Renal cortical epithelial cell (primary cell): ENCODE data around the gene SSBP1. TPM values are rescaled to one million over a fixed set of nuclear protein-coding genes. Genes with fewer than 3 reads are reported as not detected.
"Not testable (repeated sequence)": the region's sequence is repeated elsewhere in the genome, so short reads cannot be mapped to it uniquely, and the experiment has no call there.

ENCODE experiments used
- DNase-seq: peaks from one replicate; pipeline ENCODE4 v3.0.0-alpha.2; 2011; ENCODE audit warnings: low read depth
- total RNA-seq: library from RNA; depleted of rRNA; stranded (reverse); fragments of >200 nt; gene quantifications from 2 replicates; pipeline ENCODE4 v1.2.3, GENCODE V29; 2014

SSBP1 gene, protein sequence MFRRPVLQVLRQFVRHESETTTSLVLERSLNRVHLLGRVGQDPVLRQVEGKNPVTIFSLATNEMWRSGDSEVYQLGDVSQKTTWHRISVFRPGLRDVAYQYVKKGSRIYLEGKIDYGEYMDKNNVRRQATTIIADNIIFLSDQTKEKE
- 150 and 257 TPM in 2 replicates for total RNA-seq

DNA sequence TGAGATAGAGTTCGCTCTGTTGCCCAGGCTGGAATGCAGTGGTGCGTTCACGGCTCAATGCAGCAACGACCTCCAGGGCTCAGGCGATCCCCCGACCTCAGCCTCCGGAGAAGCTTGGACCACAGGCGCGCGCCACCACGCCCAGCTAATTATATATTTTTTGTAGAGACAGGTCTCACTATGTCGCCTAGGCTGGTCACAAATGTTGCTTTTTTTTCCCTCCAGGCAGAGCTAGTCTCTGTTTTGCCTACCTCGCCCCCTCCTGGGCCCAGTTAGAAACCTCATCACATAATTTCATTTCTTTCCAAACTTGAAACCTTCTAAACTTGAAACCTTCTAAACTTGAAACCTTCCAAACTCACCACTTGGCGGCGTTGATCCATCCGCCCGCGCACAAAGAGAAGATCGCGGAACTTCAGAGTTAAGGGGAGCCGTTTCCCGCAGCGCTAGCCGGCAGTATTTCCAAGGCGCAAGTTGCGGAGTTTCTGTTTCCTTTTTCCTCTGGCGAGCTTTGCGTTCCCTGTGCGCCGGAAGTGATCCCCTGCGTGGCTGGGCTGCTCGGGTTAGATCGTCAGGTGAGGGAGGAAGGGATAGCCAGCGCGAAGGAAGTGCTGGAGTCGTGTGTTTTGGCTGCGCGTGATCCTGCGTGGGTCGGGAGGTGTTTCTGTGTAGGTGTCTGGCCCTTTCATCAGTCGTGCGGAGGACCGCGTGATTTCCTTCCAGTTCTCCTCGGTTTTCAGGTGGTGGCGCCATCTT, at the start of gene SSBP1:
Gene SSBP1 (plus strand): TSS at position 523 of the 756 bp plus-strand sequence. CDS start 809 bp downstream, outside the sequence.
- DNase-seq = peak; percentile 90

DNA sequence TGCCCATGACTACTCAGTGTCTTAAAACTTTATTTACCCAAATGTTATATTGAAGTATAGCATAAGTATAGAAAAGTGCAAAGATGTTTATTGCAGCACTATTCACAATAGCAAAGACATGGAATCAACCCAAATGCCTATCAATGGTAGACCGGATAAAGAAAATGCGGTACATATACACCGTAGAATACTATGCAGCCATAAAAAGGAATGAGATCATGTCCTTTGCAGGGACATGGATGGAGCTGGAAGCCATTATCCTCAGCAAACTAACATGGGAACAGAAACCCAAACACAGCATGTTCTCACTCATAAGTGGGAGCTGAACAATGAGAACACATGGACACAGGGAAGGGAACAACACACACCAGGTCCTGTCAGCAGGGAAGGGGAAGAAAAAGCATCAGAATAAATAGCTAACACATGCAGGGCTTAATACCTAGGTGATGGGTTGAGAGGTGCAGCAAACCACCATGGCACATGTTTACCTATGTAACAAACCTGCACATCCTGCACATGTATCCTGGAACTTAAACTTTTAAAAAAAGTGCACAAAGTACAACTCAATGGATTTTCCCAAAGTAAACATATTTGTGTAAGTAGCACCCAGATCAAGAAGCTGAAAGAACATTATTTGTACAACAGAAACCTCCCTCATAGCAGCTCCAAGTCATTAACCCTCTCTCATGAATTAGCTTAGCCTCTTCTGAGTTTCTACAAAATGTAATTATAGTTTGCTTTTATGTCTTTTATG, 48.9 kb upstream of the SSBP1 start:
- not testable (repeated sequence) for DNase-seq

DNA sequence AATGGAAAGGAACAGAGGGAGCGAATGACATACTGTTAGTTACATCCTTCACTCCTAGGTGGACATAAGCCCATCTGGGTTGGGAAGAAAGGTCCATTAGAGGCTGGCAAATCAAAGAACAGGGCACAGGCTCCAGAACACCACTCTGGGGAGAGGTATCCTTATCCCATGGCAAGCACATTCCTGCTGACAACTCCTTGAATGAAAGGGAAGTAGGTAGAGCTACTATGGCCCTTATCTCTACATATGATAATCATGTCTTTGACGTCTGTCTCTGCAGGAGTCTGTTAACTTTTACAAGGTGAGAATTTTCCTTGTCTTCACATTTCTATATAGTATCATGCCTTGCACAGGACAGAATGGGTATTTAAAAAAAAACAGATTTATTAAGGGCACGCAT, 46.6 kb upstream of the SSBP1 start:
- no peak for DNase-seq

DNA sequence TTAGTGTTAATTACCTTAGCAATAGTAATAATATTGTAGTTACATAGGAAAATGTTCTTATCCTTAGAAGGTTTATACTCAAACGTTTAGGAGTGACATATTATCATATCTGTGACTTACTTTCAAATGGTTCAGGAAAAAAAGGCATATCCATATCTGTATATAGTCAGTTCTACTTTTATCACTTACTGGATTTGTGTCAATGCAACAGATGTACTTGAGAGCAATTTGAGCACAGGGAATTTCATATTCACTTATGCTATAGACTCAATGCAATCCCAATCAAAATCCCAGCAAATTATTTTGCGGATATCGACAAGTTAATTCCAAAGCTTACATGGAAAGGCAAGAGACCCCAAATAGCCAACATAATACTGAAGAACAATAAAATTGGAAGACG, 46.2 kb upstream of the SSBP1 start:
- DNase-seq = no peak

DNA sequence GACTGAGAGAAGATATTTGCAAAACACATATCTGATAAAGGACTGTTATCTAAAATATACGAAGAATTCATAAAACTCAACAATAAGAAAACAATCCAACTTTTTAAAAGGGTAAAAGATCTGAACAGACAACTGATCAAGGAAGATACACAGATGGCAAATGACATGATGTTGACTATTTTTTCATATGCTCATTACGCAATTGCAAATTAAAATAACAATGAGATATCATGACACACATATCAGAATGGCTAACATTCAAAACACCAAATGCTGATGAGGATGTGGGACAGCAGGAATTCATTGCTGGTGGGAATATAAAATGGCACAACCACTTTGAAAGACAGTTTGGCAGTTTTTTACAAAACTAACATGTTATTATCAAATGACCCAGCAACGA, 45.1 kb upstream of the SSBP1 start:
- no peak for DNase-seq

DNA sequence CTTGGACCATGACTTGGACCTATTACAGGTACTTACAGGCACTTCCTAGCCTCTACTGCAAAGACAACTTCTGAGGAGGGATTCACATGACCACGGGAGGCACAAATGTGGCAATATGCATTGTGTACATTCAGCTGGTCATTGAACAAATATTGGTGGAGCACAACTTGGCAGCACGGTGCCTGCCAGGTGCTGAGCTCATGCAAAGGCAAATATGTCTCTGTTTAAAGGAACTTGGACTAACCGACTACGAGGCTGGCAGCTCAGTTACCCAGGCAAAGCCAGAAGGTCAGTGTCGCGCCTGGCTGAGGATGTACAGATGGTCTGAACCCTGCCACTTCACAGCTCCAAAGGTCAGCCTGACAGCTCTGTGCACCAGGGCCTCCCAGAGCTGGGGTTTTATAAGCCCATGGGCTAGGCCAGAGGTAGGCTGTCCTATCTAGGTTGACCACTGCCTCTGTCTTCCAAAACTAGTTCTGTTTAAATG, 42.3 kb upstream of the SSBP1 start:
- peak; percentile 18 for DNase-seq

DNA sequence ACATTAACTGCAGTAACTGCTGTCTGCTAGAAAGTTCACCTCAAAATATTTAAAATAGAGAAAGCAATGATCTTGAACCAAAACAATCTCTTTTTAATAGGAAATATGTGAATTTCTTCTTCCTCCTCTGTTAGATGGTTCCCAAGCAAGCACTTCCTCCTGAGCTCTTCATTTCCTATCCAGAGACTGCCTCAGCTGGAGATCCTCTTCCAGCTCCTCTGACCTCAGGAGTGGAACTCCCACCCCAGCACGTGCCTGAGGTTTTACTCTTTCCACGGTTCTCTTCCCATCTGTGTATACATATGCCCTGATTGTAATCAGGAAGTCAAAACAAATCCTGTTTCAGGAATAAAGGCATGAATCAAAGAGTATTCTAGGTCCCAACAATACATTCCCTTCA, 41.8 kb upstream of the SSBP1 start:
- no peak for DNase-seq

DNA sequence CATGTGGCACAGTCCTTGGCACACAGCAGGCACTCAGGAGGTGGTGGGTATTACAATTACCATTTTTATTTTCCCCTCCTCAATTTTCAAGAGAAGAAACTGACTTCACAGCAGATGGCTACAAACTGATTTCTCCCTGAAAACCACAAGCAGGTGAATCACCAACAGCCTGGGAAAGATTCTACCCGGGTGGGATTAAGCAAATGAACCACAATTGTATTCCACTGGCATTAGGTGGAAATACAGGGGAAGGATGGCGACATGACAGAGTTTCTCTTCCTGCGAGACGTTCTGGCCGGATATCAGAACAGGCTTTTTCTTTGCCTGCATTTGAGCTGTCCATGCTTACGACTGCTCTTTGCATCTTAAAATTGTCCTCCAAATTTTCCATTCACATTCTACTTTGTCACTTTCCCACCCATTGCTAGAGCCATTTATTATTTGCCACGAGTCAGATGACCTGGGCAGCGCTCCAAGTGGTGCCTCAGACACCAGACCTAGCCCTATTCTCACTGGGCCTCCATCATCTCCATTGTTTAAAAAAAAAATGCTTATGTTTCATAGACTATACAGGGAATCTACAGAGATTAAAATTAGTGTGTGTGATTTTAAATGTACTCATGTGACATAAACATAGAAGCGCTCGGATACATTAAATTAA, 40.8 kb upstream of the SSBP1 start:
- peak; percentile 88 for DNase-seq

DNA sequence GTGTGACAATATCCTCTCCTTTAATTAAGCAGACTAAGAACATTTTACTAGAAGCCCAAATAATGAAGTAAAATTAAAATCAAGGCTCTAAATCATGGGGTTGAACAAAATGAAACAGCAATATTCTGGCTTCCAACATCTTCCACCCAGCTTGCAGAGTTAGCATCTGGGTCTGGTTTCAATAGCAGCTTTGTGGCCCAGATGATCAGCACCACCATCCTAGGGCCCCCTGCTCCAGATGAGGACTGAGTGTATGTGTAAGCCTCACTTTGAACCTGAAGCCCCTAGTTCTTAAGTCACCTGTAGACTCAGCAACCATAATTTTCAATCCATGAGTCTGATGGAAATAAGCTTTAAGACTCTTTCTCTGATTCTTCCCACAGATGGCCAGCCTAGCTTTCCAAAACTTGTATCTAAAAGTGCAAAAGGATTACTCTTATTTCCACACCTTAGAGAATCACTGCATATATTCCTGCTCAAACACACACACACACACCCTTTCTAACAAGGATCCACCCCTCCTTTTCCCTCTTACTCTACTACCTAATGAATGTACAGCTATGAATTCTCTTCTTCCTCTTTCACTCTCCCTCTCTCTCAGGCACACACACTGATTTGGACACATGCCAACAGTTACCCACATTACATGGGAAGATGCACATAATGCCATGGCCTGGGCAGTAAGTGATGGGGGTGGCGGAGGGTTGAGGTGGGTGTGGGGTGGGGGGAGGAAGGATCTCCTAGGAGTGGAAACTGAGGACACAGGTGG, 39.7 kb upstream of the SSBP1 start:
- DNase-seq = no peak

DNA sequence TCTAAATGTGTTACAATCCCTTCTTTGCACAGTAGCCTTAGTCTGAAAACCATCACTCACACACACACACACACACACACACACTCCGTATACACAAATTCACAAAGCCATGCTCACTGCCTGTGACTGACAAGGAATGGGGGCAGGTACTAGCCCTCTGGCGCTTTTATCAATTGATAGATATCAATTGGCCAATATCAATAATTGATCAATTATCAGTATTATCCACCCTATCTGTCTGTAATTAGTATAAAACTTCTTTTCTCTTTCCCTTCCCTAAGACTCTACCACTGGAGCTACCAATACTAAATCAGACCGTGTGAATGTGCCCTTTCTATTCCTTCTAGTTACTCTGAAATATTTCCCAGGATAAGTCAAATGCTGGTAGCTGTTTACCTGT, 38.3 kb upstream of the SSBP1 start:
- no peak for DNase-seq

DNA sequence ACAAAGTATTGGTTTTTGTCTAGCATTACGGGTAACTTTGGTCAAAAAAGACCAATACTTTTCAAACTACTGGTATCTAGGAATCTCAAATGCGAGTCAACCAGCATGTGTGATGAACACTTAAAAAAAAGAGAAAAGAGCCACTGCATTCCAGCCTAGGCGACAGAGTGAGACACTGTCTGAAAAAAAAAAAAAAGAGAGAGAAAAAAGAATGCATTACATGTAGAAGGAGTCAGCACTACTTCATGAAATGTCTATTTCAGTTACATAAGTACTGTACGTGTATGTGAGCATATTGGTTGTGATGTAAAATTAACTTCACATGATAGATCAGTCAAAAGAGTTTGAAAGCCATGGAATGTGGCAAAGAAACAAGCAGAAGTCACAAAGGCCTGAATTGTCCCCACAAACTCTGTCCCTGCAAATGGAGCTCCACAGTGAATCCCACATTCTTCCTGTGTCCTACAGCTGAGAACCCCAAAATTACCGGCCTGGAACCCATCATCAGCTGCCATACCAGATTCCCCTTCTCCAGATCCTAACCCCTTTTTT, 37.8 kb upstream of the SSBP1 start:
- DNase-seq = peak; percentile 25

DNA sequence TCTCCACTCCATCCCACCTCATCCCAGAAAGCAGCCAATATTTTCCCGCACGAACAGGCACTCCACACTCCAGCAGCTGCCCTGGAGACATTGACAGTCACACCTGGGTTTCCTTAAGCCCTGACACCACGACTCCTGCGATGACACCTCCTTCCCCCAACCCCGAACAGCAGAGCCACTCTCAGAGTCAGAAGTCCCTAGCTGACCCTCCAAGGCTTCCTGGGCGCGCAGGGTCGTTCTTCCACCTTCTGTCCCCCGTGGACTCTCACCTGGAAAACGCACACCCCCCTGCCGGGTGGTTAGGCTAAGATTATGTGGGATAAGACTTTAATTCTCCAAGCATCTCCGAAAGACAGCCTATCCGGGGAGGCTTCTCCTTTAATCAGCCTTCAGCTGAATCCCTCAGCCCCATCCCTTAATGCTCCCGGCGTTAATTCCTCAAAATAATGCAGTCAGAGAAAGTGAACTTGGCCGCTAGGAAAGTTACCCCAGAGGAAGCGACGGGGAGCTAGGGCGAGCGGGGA, 37.2 kb upstream of the SSBP1 start:
- DNase-seq = no peak

DNA sequence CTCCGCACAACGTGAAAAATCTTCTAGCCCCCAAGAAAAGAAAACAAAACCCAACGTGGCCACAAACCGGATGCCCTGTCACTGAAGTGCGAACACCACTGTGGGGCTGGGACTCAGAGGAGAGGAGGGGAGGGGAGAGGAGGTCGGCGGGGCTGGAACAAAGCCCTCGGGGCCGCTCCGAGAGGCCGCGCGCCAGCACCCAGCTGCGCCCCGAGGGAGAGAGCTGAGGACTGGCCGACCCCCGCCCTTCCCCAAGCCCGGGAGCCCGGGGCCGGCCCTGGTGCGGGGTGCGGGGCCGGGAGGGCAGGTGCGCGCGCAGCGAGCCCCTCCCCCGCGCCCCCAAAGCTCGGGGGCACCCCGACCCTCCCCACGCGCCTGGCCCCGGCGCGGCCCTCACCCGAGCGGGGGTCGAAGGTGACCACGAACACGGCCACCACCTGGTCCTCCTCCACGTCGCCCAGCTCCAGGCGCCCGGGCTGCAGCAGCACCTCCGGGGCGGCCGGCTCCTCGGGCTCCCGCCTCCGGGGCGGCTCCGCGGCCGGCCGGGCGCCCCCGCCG, 36.6 kb upstream of the SSBP1 start:
- no peak for DNase-seq

DNA sequence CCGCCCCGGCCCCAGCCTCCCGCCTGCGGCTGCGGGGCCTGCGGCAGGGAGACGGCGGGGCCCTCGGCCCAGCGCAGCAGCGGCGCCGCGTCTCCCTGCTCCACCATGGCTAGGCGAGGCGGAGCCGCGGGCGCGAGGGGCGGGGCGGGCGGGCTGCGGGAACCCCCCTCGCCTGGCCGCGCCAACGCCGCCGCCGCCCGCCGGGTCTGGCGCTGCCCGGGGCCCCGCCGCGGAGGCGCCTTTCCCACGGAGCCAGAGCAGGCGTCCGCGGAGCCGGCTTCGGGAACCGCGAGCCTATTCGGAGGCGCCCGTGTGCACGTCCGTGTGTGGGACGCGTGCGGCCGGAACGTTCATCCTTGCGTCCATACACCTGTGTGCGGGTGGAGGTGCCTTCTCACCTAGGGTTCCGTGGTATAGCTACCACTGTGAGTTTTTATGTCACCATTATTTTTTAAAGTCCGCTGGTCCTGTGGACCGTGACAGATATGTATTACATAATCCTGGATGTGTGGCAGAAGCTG, 36.1 kb upstream of the SSBP1 start, which contains the start of gene DENND11:
Gene DENND11 (minus strand): TSS at position 120 of the 521 bp plus-strand sequence. CDS start 13 bp downstream, at position 107.
- DNase-seq = peak; percentile 21

DNA sequence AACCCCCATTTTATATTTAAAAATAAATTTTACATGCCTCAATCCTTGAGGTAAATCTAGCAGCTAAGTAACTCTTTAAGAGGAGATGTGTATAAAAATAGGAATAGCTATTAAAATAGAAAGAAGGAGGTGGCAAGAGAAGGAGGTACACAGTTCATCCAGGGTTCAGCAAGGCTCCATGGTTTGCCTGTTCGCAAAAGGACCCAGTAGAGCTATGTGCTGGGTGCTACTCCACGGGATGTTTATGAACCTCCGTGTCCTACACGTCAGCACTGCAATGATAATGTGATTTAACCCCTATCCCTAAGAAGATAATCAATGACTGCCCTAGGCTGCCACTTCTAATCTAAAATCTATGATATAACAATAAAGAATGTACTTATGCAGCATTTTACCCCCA, 35.3 kb upstream of the SSBP1 start:
- DNase-seq = no peak

DNA sequence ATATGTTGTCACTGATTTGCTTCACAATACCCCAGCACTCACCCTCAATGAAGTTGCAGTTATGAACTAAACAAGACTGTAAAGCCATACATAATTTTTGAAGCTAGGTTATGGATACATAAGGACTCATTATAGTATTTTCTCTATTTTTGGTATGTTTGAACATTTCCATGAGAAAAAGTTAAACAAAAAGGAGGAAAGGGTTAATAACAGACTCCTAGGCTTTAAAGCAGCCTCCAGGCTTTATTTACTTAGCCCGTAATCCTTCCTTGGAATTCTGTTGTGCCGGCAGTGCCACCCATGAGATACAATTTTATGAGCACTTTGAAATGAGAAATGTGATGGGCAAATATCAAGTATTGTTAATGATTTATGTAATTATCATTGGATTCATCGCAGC, 34.0 kb upstream of the SSBP1 start:
- no peak for DNase-seq

DNA sequence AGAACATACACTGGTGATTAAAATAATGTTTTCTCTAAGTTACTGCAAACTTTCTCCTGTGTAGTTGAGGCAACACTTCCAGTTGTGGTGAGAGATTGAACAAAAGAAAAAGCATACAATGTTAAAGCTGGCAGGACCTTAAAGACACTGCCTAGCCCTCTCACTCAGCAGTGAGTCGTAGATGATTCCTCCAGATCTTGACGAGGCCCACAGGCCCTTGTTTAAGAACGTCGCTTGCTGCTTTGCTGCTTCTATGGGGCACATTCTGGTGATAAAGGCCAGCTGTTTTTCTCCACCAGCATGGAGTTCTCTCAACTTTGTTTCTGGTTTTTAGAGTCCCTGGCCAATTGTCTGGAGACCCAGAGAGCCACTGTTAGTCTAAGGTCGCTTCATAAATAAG, 33.4 kb upstream of the SSBP1 start:
- no peak for DNase-seq

DNA sequence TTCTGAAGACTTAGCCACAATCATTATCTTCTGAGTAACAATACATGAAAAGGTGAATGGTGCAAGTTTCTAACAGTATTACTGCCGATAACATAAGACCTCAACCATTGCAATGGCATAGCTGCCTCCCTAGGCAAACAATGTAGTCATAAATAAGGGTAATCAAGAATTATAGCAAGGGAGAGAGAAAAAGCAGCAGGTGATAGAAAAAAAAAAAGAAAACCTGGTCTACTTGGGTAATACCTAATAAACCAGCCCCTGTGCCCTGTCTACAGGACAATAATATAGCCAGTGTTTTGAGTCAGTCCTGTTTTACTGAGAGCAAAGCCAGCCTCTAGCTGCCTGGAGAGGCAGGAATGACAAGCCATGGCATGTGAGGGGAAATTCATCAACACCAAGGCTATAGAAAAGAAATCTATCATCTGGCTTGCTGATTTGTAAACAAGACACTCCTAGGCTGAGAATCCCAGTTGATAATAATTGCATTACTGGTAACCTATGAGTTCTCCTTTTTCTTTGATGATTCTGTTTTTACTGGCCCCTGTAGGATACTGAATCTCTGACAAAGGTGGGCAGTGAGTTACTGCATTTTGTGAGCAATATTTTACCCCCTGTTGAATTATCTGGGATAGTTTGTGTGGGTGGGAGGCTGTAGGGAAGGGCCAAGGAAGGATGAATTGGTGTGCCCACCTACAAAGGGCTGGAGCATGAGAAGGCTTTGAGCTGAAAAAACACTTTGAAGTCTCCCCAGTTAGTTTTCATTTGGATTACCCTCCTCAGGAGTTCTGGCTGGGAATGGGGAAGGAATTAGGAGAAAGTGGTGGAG, 31.7 kb upstream of the SSBP1 start:
- DNase-seq = no peak

DNA sequence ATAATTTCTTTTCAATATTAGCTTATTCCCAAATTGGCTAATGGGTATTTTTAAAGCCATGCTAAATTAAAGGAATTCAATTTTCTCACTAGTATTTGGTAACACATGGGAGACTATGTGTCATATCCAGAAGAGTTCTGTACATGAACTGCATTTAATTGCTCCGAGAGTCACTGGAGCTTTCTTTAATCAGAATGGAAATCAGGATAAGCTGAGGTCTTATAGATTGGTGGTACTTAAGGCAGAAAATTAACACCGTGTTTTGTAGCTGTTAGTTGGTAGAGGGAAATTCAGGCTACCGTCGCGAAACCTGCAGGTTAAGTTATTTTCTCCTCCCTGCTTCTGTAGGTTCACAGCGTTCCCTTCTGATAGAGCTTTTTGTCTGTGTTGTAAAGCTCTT, 29.8 kb upstream of the SSBP1 start, which contains the start of gene WEE2:
Gene WEE2 (plus strand): TSS at position 3 of the 400 bp plus-strand sequence. CDS start 406 bp downstream, outside the sequence.
- no peak for DNase-seq
